ENCODE measurements around the gene RAMACL.
A peak's percentile ranks its signal among the peaks of the same experiment; 100 is the strongest.

Gene RAMACL

DNA sequence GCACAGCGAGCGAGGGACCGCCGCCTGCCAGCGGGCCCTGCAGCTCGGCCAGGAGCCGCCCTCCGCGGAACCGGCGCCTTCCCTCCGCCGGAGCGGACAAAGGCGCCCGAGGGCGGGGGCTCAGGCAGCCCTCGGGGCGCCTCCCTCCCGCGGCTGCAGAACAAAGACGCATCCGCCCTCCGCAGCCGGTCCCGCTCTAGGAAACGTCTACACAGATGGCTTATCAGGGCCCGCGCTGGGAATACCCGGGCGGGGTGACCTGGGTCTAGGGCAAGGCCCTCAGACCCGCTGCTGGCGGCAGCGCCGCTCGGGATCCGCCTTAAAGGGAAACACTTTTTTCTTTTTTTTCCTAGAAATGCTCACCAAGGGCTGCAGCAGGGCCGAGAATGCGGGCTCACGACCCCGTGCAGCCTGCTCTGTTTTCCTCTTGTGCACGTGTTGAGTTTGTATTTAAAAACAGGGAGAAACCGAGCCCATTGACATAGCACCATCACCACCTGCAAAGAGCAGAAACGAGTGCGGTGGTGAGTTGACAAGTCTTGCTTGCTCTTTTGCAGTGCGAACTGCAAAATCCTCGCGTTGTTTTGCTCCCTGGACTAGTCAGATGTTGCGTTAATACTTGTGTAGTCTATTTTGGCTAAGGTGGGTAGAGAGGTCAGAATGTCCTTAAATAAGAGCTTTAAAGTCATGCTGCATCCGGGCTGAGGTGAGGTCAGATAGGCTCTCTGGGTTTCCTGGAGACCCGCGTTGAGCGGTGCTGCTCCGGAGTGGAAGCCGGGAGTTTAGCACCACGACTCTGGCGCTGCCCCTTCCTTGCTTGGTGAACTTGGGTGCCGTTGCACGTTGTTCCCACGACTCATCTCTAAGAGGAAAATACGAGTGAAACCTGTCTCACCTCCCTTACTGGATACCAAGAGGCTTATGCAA, 41.7 kb upstream of the RAMACL start (continued):
- TF ChIP-seq KLF8 (tag by site-specific recombination; IDR thresholded peaks at IDR 0.05) (no peak), SP3 (tag by site-specific recombination; IDR thresholded peaks at IDR 0.05) (no peak), ZNF629 (tag by site-specific recombination; IDR thresholded peaks at IDR 0.05) (no peak), ZNF423 (tag by site-specific recombination; IDR thresholded peaks at IDR 0.05) (peak; percentile 60; the same call in 1 of the 2 replicates), KLF10 (tag by site-specific recombination; IDR thresholded peaks at IDR 0.05) (no peak), ZNF19 (tag by site-specific recombination; IDR thresholded peaks at IDR 0.05; ENCODE audit: low read depth) (no peak), ZNF426 (tag by site-specific recombination; IDR thresholded peaks at IDR 0.05) (no peak), ZNF658 (tag by site-specific recombination; IDR thresholded peaks at IDR 0.05) (no peak)
- TF ChIP-seq, protein P1, sequence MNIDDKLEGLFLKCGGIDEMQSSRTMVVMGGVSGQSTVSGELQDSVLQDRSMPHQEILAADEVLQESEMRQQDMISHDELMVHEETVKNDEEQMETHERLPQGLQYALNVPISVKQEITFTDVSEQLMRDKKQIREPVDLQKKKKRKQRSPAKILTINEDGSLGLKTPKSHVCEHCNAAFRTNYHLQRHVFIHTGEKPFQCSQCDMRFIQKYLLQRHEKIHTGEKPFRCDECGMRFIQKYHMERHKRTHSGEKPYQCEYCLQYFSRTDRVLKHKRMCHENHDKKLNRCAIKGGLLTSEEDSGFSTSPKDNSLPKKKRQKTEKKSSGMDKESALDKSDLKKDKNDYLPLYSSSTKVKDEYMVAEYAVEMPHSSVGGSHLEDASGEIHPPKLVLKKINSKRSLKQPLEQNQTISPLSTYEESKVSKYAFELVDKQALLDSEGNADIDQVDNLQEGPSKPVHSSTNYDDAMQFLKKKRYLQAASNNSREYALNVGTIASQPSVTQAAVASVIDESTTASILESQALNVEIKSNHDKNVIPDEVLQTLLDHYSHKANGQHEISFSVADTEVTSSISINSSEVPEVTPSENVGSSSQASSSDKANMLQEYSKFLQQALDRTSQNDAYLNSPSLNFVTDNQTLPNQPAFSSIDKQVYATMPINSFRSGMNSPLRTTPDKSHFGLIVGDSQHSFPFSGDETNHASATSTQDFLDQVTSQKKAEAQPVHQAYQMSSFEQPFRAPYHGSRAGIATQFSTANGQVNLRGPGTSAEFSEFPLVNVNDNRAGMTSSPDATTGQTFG (tag by site-specific recombination; IDR thresholded peaks at IDR 0.05; ENCODE audit: borderline replicate concordance), result no peak
- TF ChIP-seq, protein P2, sequence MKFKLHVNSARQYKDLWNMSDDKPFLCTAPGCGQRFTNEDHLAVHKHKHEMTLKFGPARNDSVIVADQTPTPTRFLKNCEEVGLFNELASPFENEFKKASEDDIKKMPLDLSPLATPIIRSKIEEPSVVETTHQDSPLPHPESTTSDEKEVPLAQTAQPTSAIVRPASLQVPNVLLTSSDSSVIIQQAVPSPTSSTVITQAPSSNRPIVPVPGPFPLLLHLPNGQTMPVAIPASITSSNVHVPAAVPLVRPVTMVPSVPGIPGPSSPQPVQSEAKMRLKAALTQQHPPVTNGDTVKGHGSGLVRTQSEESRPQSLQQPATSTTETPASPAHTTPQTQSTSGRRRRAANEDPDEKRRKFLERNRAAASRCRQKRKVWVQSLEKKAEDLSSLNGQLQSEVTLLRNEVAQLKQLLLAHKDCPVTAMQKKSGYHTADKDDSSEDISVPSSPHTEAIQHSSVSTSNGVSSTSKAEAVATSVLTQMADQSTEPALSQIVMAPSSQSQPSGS (tag by site-specific recombination; IDR thresholded peaks at IDR 0.05; ENCODE audit: low read depth), result no peak

DNA sequence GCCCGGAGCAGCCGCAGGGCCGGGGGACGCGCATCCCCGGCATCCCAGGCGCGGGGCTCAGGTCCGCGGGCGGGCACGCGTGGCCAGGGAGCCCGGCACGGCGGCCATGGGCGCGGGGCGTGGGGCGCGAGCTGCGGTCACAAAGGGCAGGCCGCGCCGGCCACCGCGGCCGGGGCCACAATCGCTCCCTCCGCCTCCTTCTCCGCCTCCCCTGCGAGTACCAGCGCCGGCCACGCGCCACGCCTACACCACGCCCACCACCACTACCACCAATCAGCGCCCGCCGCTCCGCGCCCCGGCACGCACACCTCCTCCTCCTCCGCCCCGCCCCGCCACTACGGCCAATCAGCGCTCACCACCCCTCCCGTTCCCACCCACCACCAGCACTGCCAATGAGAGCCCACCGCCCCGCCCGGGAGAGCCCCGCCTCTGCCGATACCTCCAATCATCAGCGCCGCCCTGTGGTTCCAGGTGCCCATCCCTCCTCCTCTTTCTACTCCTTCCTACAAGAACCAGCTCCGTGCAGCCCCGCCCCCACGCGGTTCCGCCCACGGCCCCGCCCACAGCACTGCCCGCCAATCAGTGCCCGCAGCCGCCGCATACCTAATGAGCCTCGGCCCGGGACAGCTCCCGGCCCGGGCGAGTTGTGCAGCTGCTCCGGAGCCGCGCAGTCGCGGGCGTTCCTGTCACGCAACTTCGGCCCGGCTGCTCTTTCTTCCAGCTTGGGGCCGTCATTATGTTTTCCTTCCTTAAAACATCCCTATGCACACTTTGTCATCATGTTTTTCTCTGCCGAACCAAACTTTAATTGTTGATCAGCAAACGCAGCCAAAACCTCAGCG, 40.8 kb upstream of the RAMACL start, which contains the start of gene RPS6KA2:
Gene RPS6KA2, minus strand, starts transcription at position 219 of the 842 bp plus-strand sequence. CDS start 232 bp downstream, outside the sequence.
- H3K27ac ChIP-seq (ENCODE audit: extremely low read depth, low read depth, low read length), result peak within 1 kb of the TSS; percentile 65; the same call in 1 of the 2 replicates
- ChIA-PET CTCF (interaction anchor here (0.6 to 1.1 kb wide), 5 partner anchors 72 to 246 kb away, joined by 3 to 4 read pairs (median 3); no protein-coding TSS in a partner anchor), POLR2A (interaction anchor here (0.6 to 2.8 kb wide), 38 partner anchors 9 to 474 kb away, joined by 3 to 14 read pairs (median 4); partner anchors contain the start of genes CEP43, RAMACL and RNASET2)
- H3K4me1 ChIP-seq (ENCODE audit: control insufficient read depth, insufficient read depth, low read length), result peaks cover 2% of the 10 kb centered on the region
- H3K36me3 ChIP-seq (ENCODE audit: control insufficient read depth in 2 of 2, insufficient read depth in 1 of 2, low read length in 2 of 2), result no peaks in the 10 kb centered on the region
- peak within 1 kb of the TSS; percentile 47 for H3K4me3 ChIP-seq (ENCODE audit: low read depth, low read length)
- H3K9me3 ChIP-seq (ENCODE audit: control insufficient read depth, insufficient read depth, low read depth, low read length), result no peaks in the 10 kb centered on the region
- TF ChIP-seq ZFHX2 (tag by site-specific recombination; conservative IDR thresholded peaks at IDR 0.05) (peak; percentile 97), ZNF335 (tag by site-specific recombination; conservative IDR thresholded peaks at IDR 0.05) (peak; percentile 89), ZNF394 (tag by site-specific recombination; IDR thresholded peaks at IDR 0.05; ENCODE audit: borderline replicate concordance) (peak; percentile 94)
- TF ChIP-seq, protein P3, sequence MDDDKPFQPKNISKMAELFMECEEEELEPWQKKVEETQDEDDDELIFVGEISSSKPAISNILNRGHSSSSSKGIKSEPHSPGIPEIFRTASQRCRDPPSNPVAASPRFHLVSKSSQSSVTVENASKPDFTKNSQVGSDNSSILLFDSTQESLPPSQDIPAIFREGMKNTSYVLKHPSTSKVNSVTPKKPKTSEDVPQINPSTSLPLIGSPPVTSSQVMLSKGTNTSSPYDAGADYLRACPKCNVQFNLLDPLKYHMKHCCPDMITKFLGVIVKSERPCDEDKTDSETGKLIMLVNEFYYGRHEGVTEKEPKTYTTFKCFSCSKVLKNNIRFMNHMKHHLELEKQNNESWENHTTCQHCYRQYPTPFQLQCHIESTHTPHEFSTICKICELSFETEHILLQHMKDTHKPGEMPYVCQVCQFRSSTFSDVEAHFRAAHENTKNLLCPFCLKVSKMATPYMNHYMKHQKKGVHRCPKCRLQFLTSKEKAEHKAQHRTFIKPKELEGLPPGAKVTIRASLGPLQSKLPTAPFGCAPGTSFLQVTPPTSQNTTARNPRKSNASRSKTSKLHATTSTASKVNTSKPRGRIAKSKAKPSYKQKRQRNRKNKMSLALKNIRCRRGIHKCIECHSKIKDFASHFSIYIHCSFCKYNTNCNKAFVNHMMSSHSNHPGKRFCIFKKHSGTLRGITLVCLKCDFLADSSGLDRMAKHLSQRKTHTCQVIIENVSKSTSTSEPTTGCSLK (tag by site-specific recombination; IDR thresholded peaks at IDR 0.05), result no peak
- TF ChIP-seq, protein P4, sequence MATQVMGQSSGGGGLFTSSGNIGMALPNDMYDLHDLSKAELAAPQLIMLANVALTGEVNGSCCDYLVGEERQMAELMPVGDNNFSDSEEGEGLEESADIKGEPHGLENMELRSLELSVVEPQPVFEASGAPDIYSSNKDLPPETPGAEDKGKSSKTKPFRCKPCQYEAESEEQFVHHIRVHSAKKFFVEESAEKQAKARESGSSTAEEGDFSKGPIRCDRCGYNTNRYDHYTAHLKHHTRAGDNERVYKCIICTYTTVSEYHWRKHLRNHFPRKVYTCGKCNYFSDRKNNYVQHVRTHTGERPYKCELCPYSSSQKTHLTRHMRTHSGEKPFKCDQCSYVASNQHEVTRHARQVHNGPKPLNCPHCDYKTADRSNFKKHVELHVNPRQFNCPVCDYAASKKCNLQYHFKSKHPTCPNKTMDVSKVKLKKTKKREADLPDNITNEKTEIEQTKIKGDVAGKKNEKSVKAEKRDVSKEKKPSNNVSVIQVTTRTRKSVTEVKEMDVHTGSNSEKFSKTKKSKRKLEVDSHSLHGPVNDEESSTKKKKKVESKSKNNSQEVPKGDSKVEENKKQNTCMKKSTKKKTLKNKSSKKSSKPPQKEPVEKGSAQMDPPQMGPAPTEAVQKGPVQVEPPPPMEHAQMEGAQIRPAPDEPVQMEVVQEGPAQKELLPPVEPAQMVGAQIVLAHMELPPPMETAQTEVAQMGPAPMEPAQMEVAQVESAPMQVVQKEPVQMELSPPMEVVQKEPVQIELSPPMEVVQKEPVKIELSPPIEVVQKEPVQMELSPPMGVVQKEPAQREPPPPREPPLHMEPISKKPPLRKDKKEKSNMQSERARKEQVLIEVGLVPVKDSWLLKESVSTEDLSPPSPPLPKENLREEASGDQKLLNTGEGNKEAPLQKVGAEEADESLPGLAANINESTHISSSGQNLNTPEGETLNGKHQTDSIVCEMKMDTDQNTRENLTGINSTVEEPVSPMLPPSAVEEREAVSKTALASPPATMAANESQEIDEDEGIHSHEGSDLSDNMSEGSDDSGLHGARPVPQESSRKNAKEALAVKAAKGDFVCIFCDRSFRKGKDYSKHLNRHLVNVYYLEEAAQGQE (tag by site-specific recombination; IDR thresholded peaks at IDR 0.05), result peak; percentile 72
- TF ChIP-seq, protein P5, sequence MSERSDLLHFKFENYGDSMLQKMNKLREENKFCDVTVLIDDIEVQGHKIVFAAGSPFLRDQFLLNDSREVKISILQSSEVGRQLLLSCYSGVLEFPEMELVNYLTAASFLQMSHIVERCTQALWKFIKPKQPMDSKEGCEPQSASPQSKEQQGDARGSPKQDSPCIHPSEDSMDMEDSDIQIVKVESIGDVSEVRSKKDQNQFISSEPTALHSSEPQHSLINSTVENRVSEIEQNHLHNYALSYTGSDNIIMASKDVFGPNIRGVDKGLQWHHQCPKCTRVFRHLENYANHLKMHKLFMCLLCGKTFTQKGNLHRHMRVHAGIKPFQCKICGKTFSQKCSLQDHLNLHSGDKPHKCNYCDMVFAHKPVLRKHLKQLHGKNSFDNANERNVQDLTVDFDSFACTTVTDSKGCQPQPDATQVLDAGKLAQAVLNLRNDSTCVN (tag by site-specific recombination; optimal IDR thresholded peaks at IDR 0.05), result peak; percentile 84
- TF ChIP-seq, protein P6, sequence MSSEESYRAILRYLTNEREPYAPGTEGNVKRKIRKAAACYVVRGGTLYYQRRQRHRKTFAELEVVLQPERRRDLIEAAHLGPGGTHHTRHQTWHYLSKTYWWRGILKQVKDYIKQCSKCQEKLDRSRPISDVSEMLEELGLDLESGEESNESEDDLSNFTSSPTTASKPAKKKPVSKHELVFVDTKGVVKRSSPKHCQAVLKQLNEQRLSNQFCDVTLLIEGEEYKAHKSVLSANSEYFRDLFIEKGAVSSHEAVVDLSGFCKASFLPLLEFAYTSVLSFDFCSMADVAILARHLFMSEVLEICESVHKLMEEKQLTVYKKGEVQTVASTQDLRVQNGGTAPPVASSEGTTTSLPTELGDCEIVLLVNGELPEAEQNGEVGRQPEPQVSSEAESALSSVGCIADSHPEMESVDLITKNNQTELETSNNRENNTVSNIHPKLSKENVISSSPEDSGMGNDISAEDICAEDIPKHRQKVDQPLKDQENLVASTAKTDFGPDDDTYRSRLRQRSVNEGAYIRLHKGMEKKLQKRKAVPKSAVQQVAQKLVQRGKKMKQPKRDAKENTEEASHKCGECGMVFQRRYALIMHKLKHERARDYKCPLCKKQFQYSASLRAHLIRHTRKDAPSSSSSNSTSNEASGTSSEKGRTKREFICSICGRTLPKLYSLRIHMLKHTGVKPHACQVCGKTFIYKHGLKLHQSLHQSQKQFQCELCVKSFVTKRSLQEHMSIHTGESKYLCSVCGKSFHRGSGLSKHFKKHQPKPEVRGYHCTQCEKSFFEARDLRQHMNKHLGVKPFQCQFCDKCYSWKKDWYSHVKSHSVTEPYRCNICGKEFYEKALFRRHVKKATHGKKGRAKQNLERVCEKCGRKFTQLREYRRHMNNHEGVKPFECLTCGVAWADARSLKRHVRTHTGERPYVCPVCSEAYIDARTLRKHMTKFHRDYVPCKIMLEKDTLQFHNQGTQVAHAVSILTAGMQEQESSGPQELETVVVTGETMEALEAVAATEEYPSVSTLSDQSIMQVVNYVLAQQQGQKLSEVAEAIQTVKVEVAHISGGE (tag by site-specific recombination; conservative IDR thresholded peaks at IDR 0.05; ENCODE audit: low read depth), result peak; percentile 39; the same call in 1 of the 2 replicates
